IPS-15b (cell line): ENCODE measurements around the gene MSI2.

Experiments
- H3K27me3 ChIP-seq: one replicate; pipeline ENCODE4 v1.6.1; 2013; ENCODE audit warnings: low read length; ENCODE audit not compliant: control insufficient read depth, insufficient read depth
- H3K36me3 ChIP-seq: one replicate; pipeline ENCODE4 v1.6.1; 2013; ENCODE audit warnings: low read length; ENCODE audit not compliant: control insufficient read depth, insufficient read depth
- H3K4me1 ChIP-seq: one replicate; pipeline ENCODE4 v1.6.1; 2013; ENCODE audit warnings: mild to moderate bottlenecking, low read length; ENCODE audit not compliant: control insufficient read depth, insufficient read depth
- H3K4me3 ChIP-seq: one replicate; pipeline ENCODE4 v1.5.1; 2013; ENCODE audit warnings: low read depth, low read length
- H3K9ac ChIP-seq: one replicate; pipeline ENCODE4 v1.6.1; 2013; ENCODE audit warnings: low read depth, mild to moderate bottlenecking, low read length
- H3K9me3 ChIP-seq: one replicate; pipeline ENCODE4 v1.6.1; 2013; ENCODE audit warnings: mild to moderate bottlenecking, low read length; ENCODE audit not compliant: control insufficient read depth, insufficient read depth

The MSI2 gene

GRCh38 chr17:57226793-57227192 is 29.5 kb upstream of the MSI2 start:
- no peaks in the 10 kb centered on the region for H3K9me3 ChIP-seq
- H3K4me3 ChIP-seq, result no peak overlapping the region
- H3K27me3 ChIP-seq, result no peaks in the 10 kb centered on the region

GRCh38 chr17:57228911-57229310 is 27.4 kb upstream of the MSI2 start:
- Histone ChIP-seq H3K9me3 (no peaks in the 10 kb centered on the region), H3K36me3 (no peaks in the 10 kb centered on the region), H3K4me1 (no peaks in the 10 kb centered on the region), H3K9ac (no peak overlapping the region), H3K4me3 (no peak overlapping the region), H3K27me3 (no peaks in the 10 kb centered on the region)

More at GRCh38 chr17:57226793-57227192, 29.5 kb upstream of the MSI2 start:
- Histone ChIP-seq H3K9ac (no peak overlapping the region), H3K4me1 (no peaks in the 10 kb centered on the region), H3K36me3 (no peaks in the 10 kb centered on the region)

- no peaks in the 10 kb centered on the region for H3K9me3 ChIP-seq
- H3K4me3 ChIP-seq, result no peak overlapping the region
- peaks cover 5% of the 10 kb centered on the region for H3K4me1 ChIP-seq
- no peak overlapping the region for H3K9ac ChIP-seq
- no peaks in the 10 kb centered on the region for H3K36me3 ChIP-seq
- no peaks in the 10 kb centered on the region for H3K27me3 ChIP-seq
Measured at GRCh38 chr17:57234061-57234738, 22.1 kb upstream of the MSI2 start.

- no peaks in the 10 kb centered on the region for H3K27me3 ChIP-seq
- no peaks in the 10 kb centered on the region for H3K9me3 ChIP-seq
- peaks cover 5% of the 10 kb centered on the region for H3K4me1 ChIP-seq
- no peak overlapping the region for H3K4me3 ChIP-seq
- no peaks in the 10 kb centered on the region for H3K36me3 ChIP-seq
- H3K9ac ChIP-seq, result no peak overlapping the region
Measured at GRCh38 chr17:57234739-57235092, 21.6 kb upstream of the MSI2 start.

- Histone ChIP-seq H3K9me3 (no peaks in the 10 kb centered on the region), H3K36me3 (no peaks in the 10 kb centered on the region), H3K4me1 (peaks cover 5% of the 10 kb centered on the region), H3K9ac (no peak overlapping the region), H3K4me3 (no peak overlapping the region), H3K27me3 (no peaks in the 10 kb centered on the region)
Measured at GRCh38 chr17:57235124-57235523, 21.2 kb upstream of the MSI2 start.

GRCh38 chr17:57236686-57237299 is 19.5 kb upstream of the MSI2 start:
- Histone ChIP-seq H3K9me3 (no peaks in the 10 kb centered on the region), H3K9ac (no peak overlapping the region), H3K36me3 (no peaks in the 10 kb centered on the region), H3K4me3 (no peak overlapping the region), H3K27me3 (no peaks in the 10 kb centered on the region), H3K4me1 (peaks cover 5% of the 10 kb centered on the region)

GRCh38 chr17:57240648-57241047 is 15.7 kb upstream of the MSI2 start:
- no peaks in the 10 kb centered on the region for H3K9me3 ChIP-seq
- H3K4me1 ChIP-seq, result no peaks in the 10 kb centered on the region
- H3K4me3 ChIP-seq, result no peak overlapping the region
- H3K9ac ChIP-seq, result no peak overlapping the region
- H3K27me3 ChIP-seq, result no peaks in the 10 kb centered on the region
- H3K36me3 ChIP-seq, result no peaks in the 10 kb centered on the region

- Histone ChIP-seq H3K9ac (no peak overlapping the region), H3K27me3 (no peaks in the 10 kb centered on the region)
Measured at GRCh38 chr17:57242148-57242547, 14.2 kb upstream of the MSI2 start.

GRCh38 chr17:57243171-57243622 is 13.1 kb upstream of the MSI2 start:
- H3K9ac ChIP-seq, result no peak overlapping the region
- no peaks in the 10 kb centered on the region for H3K4me1 ChIP-seq
- no peaks in the 10 kb centered on the region for H3K36me3 ChIP-seq
- no peak overlapping the region for H3K4me3 ChIP-seq
- no peaks in the 10 kb centered on the region for H3K27me3 ChIP-seq
- no peaks in the 10 kb centered on the region for H3K9me3 ChIP-seq

More at GRCh38 chr17:57242148-57242547, 14.2 kb upstream of the MSI2 start:
- no peaks in the 10 kb centered on the region for H3K4me1 ChIP-seq
- H3K9me3 ChIP-seq, result no peaks in the 10 kb centered on the region
- H3K36me3 ChIP-seq, result no peaks in the 10 kb centered on the region
- no peak overlapping the region for H3K4me3 ChIP-seq

- H3K4me3 ChIP-seq, result no peak overlapping the region
Measured at GRCh38 chr17:57245786-57246185, 10.5 kb upstream of the MSI2 start.

GRCh38 chr17:57246257-57246656 is 10.1 kb upstream of the MSI2 start:
- Histone ChIP-seq H3K4me3 (no peak overlapping the region), H3K9me3 (no peaks in the 10 kb centered on the region), H3K36me3 (no peaks in the 10 kb centered on the region)

More at GRCh38 chr17:57245786-57246185, 10.5 kb upstream of the MSI2 start:
- no peaks in the 10 kb centered on the region for H3K4me1 ChIP-seq
- no peaks in the 10 kb centered on the region for H3K36me3 ChIP-seq
- H3K9me3 ChIP-seq, result no peaks in the 10 kb centered on the region
- no peaks in the 10 kb centered on the region for H3K27me3 ChIP-seq
- no peak overlapping the region for H3K9ac ChIP-seq

GRCh38 chr17:57247261-57247660 is 9.1 kb upstream of the MSI2 start:
- Histone ChIP-seq H3K36me3 (no peaks in the 10 kb centered on the region), H3K4me1 (no peaks in the 10 kb centered on the region), H3K9ac (no peak overlapping the region), H3K4me3 (no peak overlapping the region), H3K9me3 (no peaks in the 10 kb centered on the region), H3K27me3 (no peaks in the 10 kb centered on the region)

More at GRCh38 chr17:57246257-57246656, 10.1 kb upstream of the MSI2 start:
- Histone ChIP-seq H3K4me1 (no peaks in the 10 kb centered on the region), H3K27me3 (no peaks in the 10 kb centered on the region), H3K9ac (no peak overlapping the region)
